ENCODE measurements around the gene PIGW. TPM values are rescaled to one million over a fixed set of nuclear protein-coding genes. Genes with fewer than 3 reads are reported as not detected.

Gene PIGW
- total RNA-seq (6.0 and 10.8 TPM in 2 replicates), polyA plus RNA-seq (9.5 and 10.2 TPM in 2 replicates)

GRCh38 chr17:36534840-36535668, at the start of gene PIGW, which contains the start of gene MYO19:
TSS of gene PIGW (plus strand) at chr17:36534987. CDS start at chr17:36537102, 2,115 bp downstream.
TSS of gene MYO19 (minus strand) at chr17:36534868. CDS start at chr17:36532538, 2,330 bp downstream.
- WGBS (ENCODE audit: low lambda C conversion rate, missing lambda C conversion rate) = under 1% methylated on average over 65 of the region's 83 CpGs
- Histone ChIP-seq H3K4me3 (peak within 1 kb of the TSS; percentile 51), H4K20me1 (ENCODE audit: insufficient read depth, poor library complexity, severe bottlenecking) (no peaks in the 10 kb centered on the region), H3K4me2 (peak within 1 kb of the TSS; percentile 92), H3K27ac (peak within 1 kb of the TSS; percentile 98), H3K27me3 (no peaks in the 10 kb centered on the region), H3K79me2 (peaks cover 21% of the 10 kb centered on the region), H2AFZ (peak within 1 kb of the TSS; percentile 74), H3K4me1 (ENCODE audit: insufficient read depth) (peaks cover 11% of the 10 kb centered on the region), H3K9me2 (replicated peaks; ENCODE audit: insufficient read depth) (no peaks in the 10 kb centered on the region), H3K36me3 (replicated peaks; ENCODE audit: insufficient read depth, low read depth) (no peaks in the 10 kb centered on the region), H3K9me3 (ENCODE audit: low read depth) (no peaks in the 10 kb centered on the region)
- TF ChIP-seq EZH2phosphoT487 (IDR thresholded peaks at IDR 0.05; ENCODE audit: low read depth, severe bottlenecking, unreplicated experiment) (no peak), CTCF (IDR thresholded peaks at IDR 0.05; ENCODE audit: poor library complexity) (peak; percentile 17)
- peak; percentile 95 for DNase-seq (ENCODE audit: low spot score)

- Histone ChIP-seq H2AFZ (no peak overlapping the region), H3K4me3 (no peak overlapping the region), H3K79me2 (peaks cover 34% of the 10 kb centered on the region), H3K27me3 (peaks cover 8% of the 10 kb centered on the region), H4K20me1 (ENCODE audit: insufficient read depth, poor library complexity, severe bottlenecking) (peaks cover 9% of the 10 kb centered on the region), H3K9me2 (replicated peaks; ENCODE audit: insufficient read depth) (no peaks in the 10 kb centered on the region), H3K27ac (no peak overlapping the region), H3K36me3 (replicated peaks; ENCODE audit: insufficient read depth, low read depth) (no peaks in the 10 kb centered on the region), H3K4me1 (ENCODE audit: insufficient read depth) (peaks cover 17% of the 10 kb centered on the region), H3K4me2 (no peak overlapping the region), H3K9me3 (ENCODE audit: low read depth) (no peaks in the 10 kb centered on the region)
- TF ChIP-seq EZH2phosphoT487 (IDR thresholded peaks at IDR 0.05; ENCODE audit: low read depth, severe bottlenecking, unreplicated experiment) (no peak), CTCF (IDR thresholded peaks at IDR 0.05; ENCODE audit: poor library complexity) (no peak), EZH2 (IDR thresholded peaks at IDR 0.05; ENCODE audit: borderline replicate concordance) (no peak)
- 90% methylated on average over 8 of the region's 8 CpGs for WGBS (ENCODE audit: low lambda C conversion rate, missing lambda C conversion rate)
- DNase-seq (ENCODE audit: low spot score) = peak; percentile 1
Measured at GRCh38 chr17:36485027-36485426, 49.8 kb upstream of the PIGW start.

- Histone ChIP-seq H3K27ac (peak overlapping the region; percentile 57), H4K20me1 (ENCODE audit: insufficient read depth, poor library complexity, severe bottlenecking) (peaks cover 15% of the 10 kb centered on the region), H2AFZ (peak overlapping the region; percentile 100), H3K4me2 (peak overlapping the region; percentile 90), H3K9me3 (ENCODE audit: low read depth) (no peaks in the 10 kb centered on the region), H3K79me2 (peaks cover 42% of the 10 kb centered on the region), H3K27me3 (peaks cover 8% of the 10 kb centered on the region), H3K4me1 (ENCODE audit: insufficient read depth) (peaks cover 17% of the 10 kb centered on the region), H3K36me3 (replicated peaks; ENCODE audit: insufficient read depth, low read depth) (no peaks in the 10 kb centered on the region), H3K4me3 (peak overlapping the region; percentile 79), H3K9me2 (replicated peaks; ENCODE audit: insufficient read depth) (no peaks in the 10 kb centered on the region)
- no peak for DNase-seq (ENCODE audit: low spot score)
- TF ChIP-seq EZH2 (IDR thresholded peaks at IDR 0.05; ENCODE audit: borderline replicate concordance) (no peak), CTCF (IDR thresholded peaks at IDR 0.05; ENCODE audit: poor library complexity) (no peak), EZH2phosphoT487 (IDR thresholded peaks at IDR 0.05; ENCODE audit: low read depth, severe bottlenecking, unreplicated experiment) (no peak)
- 34% methylated on average over 10 of the region's 10 CpGs for WGBS (ENCODE audit: low lambda C conversion rate, missing lambda C conversion rate)
Measured at GRCh38 chr17:36485805-36486203, 49.0 kb upstream of the PIGW start.

Data from hepatocyte (in vitro differentiated cells).